Dedifferentiated amniotic fluid mesenchymal stem cell (primary cell): Measurements from ENCODE around the gene C11orf65.

Source experiments
- DNase-seq: peaks from one replicate; pipeline ENCODE4 v3.0.0-alpha.2; 2016; ENCODE audit errors: extremely low spot score

C11orf65 gene

GRCh38 chr11:108369064-108369463, 98.3 kb downstream of the C11orf65 start:
- DNase-seq = no peak

DNA sequence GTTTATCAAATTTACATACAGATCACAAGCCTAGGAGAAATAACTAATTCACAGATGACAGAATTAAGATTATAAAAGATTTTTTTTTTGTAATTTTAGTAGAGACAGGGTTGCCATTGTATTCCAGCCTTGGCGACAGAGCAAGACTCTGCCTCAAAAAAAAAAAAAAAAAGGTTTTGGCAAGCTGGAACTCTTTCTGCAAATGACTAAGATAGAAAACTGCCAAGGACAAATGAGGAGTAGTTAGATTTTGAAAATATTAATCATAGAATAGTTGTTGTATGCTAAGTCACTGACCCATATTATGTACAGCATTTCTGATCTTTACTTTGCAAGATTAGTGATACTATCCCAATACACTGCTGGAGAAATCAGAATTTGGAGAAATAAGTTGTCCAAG, 99.2 kb downstream of the C11orf65 start:
- DNase-seq = no peak

GRCh38 chr11:108364159-108364558, 103.2 kb downstream of the C11orf65 start:
- peak; percentile 62 for DNase-seq

GRCh38 chr11:108351468-108351867, 115.9 kb downstream of the C11orf65 start:
- no peak for DNase-seq

DNA sequence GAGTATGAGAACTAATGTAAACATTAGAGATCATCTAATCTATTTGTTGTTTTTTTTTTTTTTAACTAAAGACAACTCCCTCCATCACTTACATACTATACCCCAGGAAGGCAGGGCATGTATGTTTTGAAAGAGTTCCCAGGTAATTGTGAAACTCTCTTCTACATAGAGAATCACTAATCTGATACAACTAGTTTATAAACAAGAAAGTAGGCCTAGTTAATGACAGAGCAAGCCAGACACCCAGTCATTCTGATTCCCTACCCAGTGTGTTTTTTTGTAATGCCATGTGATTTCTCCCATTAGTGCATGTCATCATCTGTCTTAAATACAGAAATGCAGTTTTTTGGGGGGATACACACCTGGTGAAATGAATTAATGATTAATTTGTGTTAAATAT, 120.9 kb downstream of the C11orf65 start:
- DNase-seq = no peak

GRCh38 chr11:108345767-108346166, 121.6 kb downstream of the C11orf65 start:
- DNase-seq = no peak

DNA sequence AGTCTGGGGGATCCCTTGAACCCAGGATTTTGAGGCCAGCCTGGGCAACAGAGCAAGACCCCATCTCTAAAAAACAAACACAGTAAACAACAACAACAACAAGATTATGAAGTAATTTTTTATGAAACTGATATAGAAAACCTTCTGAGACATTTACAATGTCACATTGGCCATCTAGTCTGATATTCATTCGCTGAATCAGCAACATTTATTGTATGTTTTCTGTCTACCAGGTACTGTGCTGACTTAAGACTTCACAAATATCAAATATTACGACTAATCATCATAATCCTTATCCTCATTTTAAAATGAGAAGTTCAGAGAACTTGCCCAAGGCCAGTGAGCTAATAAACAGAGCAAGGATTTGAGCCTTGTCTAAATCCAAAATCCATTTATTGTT, 123.6 kb downstream of the C11orf65 start:
- DNase-seq = no peak

DNA sequence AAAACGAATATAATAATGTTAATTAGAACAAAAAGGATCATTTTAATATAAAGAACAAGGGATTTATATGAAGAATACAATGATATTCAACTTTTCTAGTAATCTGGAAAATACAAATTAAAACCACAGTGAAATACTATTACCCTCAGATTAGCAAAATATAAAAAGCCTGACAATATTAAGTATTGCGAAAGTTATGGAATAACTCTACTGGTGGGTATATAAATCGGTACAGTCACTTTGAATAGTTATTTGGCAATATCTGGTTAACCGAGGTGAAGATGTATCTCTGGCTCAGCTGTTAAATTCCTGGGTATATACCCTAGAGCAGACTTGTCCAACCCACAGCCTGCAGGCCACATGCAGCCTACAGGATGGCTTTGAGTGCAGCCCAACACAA, 125.7 kb downstream of the C11orf65 start:
- DNase-seq = no peak

- no peak for DNase-seq
These were observed 126.4 kb downstream of the C11orf65 start for GRCh38 chr11:108340973-108341372.

DNA sequence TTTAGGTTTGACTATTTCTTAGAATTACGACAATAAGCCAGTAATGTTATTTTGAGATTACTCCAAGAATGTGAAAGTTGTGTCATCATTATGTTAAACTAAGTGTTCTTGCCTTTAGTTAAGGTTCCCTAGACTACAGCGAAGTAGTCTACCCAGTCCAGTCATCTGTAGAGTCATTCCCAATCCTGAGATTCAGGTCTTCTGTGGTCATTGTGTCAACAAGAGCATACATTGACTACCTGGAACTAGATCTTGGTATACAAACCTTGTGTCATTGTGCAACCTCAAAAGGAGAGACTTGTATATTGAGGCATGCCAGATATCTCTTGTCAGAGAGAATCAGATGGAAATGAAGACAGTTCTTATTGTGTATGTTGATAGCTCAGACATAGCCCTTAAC, 128.6 kb downstream of the C11orf65 start:
- no peak for DNase-seq

DNA sequence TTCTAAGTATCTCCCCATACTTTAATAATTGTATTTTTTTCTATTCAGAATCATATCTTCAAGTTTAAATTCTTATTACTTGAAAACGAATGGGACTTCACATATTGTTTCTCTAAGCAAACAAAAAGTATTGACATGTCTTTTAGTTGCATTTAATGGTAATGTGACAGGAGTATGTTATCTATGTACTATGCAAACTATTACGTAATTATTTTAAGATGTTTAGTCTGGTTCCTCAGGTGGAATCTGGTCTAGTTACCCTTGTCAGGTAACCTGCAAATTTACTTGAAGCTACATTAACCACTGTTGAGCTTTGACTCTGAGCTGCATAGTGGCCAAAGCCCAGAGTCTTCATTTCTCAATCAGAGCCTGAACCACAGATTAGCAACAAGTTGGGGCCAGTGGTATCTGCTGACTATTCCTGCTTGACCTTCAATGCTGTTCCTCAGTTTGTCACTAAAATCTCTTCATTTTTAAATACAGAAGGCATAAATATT, 133.9 kb downstream of the C11orf65 start:
- DNase-seq = no peak
